LNCAP (cell line): ENCODE data around the gene ADAMTS16.

Experiments
- TF ChIP-seq, protein P1 (sequence below): fragments of 450-650 bp; IDR thresholded peaks from 2 replicates; pipeline ENCODE4 v1.5.1; 2017; ENCODE audit warnings: mild to moderate bottlenecking

Gene ADAMTS16

DNA sequence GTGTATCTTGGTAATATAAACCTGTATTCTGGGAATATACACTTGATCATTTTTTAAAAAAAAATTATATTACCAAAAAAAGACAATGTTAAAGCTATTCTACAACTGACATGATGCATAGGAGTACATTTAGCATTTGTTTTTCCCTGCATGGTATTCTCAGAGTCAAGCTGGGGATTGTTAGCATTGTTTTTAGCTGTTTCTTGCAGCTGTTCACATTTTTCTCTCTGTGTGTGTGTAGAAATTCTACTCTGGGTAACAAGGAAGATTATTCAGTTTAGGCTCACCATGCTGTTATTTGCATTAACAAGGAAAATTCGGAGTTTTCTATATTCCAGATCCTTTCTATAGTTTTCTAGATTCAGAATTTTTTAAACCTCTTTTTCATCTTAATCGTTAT, 62.2 kb downstream of the ADAMTS16 start:
- TF ChIP-seq, protein P1, sequence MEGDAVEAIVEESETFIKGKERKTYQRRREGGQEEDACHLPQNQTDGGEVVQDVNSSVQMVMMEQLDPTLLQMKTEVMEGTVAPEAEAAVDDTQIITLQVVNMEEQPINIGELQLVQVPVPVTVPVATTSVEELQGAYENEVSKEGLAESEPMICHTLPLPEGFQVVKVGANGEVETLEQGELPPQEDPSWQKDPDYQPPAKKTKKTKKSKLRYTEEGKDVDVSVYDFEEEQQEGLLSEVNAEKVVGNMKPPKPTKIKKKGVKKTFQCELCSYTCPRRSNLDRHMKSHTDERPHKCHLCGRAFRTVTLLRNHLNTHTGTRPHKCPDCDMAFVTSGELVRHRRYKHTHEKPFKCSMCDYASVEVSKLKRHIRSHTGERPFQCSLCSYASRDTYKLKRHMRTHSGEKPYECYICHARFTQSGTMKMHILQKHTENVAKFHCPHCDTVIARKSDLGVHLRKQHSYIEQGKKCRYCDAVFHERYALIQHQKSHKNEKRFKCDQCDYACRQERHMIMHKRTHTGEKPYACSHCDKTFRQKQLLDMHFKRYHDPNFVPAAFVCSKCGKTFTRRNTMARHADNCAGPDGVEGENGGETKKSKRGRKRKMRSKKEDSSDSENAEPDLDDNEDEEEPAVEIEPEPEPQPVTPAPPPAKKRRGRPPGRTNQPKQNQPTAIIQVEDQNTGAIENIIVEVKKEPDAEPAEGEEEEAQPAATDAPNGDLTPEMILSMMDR = no peak

DNA sequence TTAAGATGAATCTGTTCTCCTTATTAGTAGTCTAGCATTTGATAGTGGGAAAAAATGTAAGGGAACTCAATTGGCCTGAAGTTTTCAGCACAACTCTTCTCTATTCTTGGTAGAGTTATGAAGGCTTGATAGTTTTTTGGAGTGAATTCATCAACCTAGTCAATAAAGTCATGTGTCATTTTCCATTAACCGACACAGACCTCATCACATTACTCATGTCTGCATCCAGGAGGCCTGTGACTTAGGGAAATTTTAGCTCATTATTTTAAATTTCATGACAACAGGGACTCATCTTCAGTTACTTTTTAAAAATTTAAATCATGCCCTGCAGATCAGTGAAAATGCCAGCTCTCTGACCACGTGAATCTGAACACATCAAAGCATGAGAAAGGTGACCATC, 63.3 kb downstream of the ADAMTS16 start:
- TF ChIP-seq, protein P1 = no peak

DNA sequence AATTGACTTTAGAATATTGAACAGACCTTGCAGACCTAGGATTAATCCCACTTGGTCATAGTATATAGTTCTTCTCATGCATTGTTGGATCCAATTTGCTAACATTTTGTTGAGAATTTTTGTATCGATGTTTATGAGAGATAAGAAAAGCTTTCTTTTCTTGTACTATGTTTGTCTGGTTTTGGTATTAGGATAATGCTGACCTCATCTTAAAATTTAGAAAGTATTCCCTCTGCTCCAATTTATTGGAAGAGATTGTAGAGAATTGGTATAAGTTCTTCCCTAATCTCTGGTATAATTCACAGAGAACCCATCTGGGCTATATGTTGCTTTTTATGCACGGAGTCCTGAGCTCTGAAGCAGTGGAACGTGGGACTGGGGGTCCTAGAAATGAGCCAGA, 67.7 kb downstream of the ADAMTS16 start:
- TF ChIP-seq, protein P1 = no peak

DNA sequence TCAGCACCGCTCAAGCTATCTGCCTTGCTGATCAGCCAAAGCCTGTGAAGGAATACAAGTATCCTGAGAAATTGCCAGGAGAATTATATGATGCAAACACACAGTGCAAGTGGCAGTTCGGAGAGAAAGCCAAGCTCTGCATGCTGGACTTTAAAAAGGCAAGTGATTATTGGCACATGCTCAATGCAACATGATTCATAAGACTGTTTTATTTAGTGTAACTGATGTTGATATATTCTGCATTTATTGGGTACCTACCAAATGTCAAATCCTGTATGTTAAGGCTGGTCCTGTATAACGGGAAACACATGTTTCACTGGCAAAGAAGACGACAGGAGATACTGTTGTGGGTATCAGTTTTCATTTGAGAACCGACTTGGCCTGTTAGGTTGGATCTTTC, 69.0 kb downstream of the ADAMTS16 start:
- TF ChIP-seq, protein P1 = no peak

DNA sequence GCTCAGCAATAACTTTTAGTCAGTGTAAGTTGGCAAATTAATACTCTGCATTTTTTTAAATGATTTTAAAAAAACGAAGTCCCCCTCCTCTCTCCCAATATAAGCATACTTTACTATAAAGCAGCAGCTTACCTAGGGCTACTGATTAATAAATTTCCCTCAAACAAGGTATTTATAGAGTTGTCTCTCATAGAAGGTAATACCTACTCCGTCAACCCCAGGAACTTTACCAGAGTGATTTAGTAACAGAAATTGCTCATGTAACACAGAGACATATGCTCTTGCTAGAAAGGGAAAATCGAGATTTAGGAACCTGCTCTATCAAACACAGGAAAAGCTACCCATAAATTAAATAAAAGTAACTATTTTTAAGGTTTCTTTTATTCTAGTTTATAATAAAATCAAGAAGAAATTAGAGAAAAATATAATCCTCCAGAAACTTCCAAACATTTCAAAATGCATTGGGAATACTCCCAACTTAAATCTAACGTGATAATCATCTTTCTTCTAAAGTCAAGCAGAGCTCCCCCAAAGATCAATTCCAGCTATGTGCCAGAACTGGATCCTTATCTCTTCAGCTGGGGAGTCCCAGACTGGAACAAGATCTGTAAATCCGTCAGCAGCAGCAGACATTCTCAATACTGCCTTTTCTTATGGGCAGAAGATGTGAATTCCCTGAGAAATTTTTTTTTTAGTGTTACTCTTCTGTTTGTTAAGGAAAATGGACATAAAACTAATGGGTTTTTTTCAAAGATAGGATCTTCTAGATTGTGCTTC, 69.6 kb downstream of the ADAMTS16 start:
- TF ChIP-seq, protein P1 = no peak

GRCh38 chr5:5217371-5217770, 77.2 kb downstream of the ADAMTS16 start:
- TF ChIP-seq, protein P1 = no peak

- TF ChIP-seq, protein P1 = no peak
These were observed 78.3 kb downstream of the ADAMTS16 start for GRCh38 chr5:5218396-5218795.

DNA sequence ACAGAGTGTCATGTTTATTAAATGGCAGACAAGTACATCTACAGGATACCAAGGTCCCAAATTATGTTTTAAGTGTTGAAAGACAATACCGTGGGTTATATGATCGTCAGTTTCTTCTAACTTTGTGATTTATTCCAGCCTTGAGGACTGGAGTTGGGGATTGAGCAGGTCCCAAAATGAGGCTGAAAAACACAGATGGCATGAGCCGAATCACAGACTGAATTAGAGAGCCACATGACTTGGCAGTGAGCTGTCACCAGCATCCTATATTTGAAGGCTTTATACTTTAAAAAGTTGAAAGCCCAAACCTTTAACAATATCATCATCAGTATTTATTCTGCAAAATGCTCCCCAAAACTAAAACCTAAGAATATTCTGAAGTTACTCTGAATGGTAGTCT, 79.4 kb downstream of the ADAMTS16 start:
- TF ChIP-seq, protein P1 = no peak
